ENCODE results near the gene PKD2.
A peak's percentile ranks its signal among the peaks of the same experiment; 100 is the strongest.
"Not testable (repeated sequence)": the region's sequence is repeated elsewhere in the genome, so short reads cannot be mapped to it uniquely, and the experiment has no call there.

The PKD2 gene

GRCh38 chr4:87983996-87984395, 23.4 kb upstream of the PKD2 start:
- POLR2A ChIA-PET: no interaction called here
- H3K4me3 ChIP-seq (ENCODE audit: low read depth, low read length): no peak overlapping the region
- no peak for DNase-seq (ENCODE audit: low read depth, low spot score)
- CTCF ChIA-PET: interaction anchor here (1.9 kb wide), 2 partner anchors 9 to 131 kb away, joined by 4 to 5 read pairs; partner anchors contain the start of gene SPP1
- TF ChIP-seq, protein P1, sequence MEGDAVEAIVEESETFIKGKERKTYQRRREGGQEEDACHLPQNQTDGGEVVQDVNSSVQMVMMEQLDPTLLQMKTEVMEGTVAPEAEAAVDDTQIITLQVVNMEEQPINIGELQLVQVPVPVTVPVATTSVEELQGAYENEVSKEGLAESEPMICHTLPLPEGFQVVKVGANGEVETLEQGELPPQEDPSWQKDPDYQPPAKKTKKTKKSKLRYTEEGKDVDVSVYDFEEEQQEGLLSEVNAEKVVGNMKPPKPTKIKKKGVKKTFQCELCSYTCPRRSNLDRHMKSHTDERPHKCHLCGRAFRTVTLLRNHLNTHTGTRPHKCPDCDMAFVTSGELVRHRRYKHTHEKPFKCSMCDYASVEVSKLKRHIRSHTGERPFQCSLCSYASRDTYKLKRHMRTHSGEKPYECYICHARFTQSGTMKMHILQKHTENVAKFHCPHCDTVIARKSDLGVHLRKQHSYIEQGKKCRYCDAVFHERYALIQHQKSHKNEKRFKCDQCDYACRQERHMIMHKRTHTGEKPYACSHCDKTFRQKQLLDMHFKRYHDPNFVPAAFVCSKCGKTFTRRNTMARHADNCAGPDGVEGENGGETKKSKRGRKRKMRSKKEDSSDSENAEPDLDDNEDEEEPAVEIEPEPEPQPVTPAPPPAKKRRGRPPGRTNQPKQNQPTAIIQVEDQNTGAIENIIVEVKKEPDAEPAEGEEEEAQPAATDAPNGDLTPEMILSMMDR (IDR thresholded peaks at IDR 0.05; ENCODE audit: insufficient read depth, low read length, missing control alignments): no peak

- no peak overlapping the region for H3K4me3 ChIP-seq (ENCODE audit: low read depth, low read length)
- POLR2A ChIA-PET: no interaction called here
- TF ChIP-seq, protein P1 (IDR thresholded peaks at IDR 0.05; ENCODE audit: insufficient read depth, low read length, missing control alignments): peak; percentile 85
- no peak for DNase-seq (ENCODE audit: low read depth, low spot score)
- CTCF ChIA-PET: interaction anchor here (0.7 to 2.6 kb wide), 17 partner anchors 8 to 307 kb away, joined by 3 to 46 read pairs (median 5); partner anchors contain the start of gene SPP1
These were observed 22.1 kb upstream of the PKD2 start for GRCh38 chr4:87985097-87985886.

DNA sequence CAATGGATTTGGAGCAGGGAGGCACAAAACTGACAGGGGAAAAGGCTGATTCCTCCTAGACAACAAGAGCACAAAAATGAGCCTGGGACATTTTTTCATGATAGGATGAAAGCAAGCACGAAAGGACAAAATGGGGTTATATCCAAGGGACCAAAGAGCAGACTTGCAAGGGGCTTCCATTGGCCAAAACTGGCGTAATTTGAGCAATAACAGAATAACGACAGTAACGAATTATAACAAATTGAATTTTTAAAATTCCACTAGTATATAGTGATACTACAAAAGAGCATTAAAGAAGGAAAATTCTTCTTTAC, 21.6 kb upstream of the PKD2 start:
- DNase-seq (ENCODE audit: low read depth, low spot score): no peak
- H3K4me3 ChIP-seq (ENCODE audit: low read depth, low read length): no peak overlapping the region
- TF ChIP-seq, protein P1 (IDR thresholded peaks at IDR 0.05; ENCODE audit: insufficient read depth, low read length, missing control alignments): no peak
- CTCF ChIA-PET: interaction anchor here (0.6 to 2.6 kb wide), 19 partner anchors 8 to 307 kb away, joined by 3 to 46 read pairs (median 4); partner anchors contain the start of gene SPP1
- POLR2A ChIA-PET: interaction anchor here (0.6 kb wide), 1 partner anchor 131 kb away, joined by 3 read pairs; no protein-coding TSS in a partner anchor

DNA sequence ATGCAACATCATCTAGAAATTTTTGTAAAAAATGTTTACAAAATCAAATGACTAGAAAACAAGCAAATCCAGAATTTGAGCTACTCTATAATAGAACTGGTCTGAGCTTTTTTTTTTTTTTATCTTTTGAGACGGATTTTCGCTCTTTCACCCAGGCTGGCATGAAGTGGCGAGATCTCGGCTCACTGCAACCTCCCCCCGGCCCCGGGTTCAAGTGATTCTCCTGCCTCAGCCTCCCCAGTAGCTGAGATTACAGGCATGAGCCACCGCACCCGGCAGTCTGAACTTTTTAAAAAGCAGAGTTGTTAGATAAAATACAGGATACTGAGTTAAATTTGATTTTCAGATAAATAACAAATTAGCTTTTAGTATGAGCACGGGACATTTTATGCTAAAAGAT, 20.9 kb upstream of the PKD2 start:
- no peak overlapping the region for H3K4me3 ChIP-seq (ENCODE audit: low read depth, low read length)
- ChIA-PET POLR2A (interaction anchor here (0.6 kb wide), 1 partner anchor 132 kb away, joined by 3 read pairs; no protein-coding TSS in a partner anchor), CTCF (interaction anchor here (0.6 to 2.6 kb wide), 17 partner anchors 8 to 442 kb away, joined by 3 to 46 read pairs (median 5); partner anchors contain the start of gene SPP1)
- TF ChIP-seq, protein P1 (IDR thresholded peaks at IDR 0.05; ENCODE audit: insufficient read depth, low read length, missing control alignments): no peak
- DNase-seq (ENCODE audit: low read depth, low spot score): no peak

GRCh38 chr4:87989765-87990164, 17.7 kb upstream of the PKD2 start:
- CTCF ChIA-PET: interaction anchor here (1.3 to 4.2 kb wide), 4 partner anchors 10 to 140 kb away, joined by 3 to 22 read pairs (median 6); no protein-coding TSS in a partner anchor
- no peak for DNase-seq (ENCODE audit: low read depth, low spot score)
- POLR2A ChIA-PET: no interaction called here
- TF ChIP-seq, protein P1 (IDR thresholded peaks at IDR 0.05; ENCODE audit: insufficient read depth, low read length, missing control alignments): no peak
- H3K4me3 ChIP-seq (ENCODE audit: low read depth, low read length): no peak overlapping the region

DNA sequence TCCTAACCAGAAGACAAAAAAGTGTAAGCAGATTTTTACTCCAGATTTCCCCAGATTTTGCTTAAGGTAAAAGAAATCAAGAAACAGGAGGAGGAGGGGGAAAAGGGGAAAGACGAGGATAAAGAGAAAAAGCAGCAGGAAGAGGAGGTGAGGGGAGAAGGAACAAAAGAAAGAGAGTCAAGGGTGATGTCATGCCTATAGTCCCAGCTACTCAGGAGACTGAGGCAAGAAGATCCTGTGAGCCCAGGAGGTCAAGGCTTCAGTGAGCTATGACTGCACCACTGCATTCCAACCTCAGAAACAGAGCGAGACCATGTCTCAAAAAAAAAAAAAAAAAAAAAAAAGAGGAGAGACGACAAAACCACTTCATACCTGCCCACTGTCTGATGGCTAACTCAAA, 12.0 kb upstream of the PKD2 start:
- POLR2A ChIA-PET: no interaction called here
- CTCF ChIA-PET: interaction anchor here (1.7 kb wide), 1 partner anchor 10 kb away, joined by 5 read pairs; no protein-coding TSS in a partner anchor
- no peak for DNase-seq (ENCODE audit: low read depth, low spot score)
- TF ChIP-seq, protein P1 (IDR thresholded peaks at IDR 0.05; ENCODE audit: insufficient read depth, low read length, missing control alignments): no peak
- no peak overlapping the region for H3K4me3 ChIP-seq (ENCODE audit: low read depth, low read length)

GRCh38 chr4:87999191-87999691, 8.2 kb upstream of the PKD2 start:
- POLR2A ChIA-PET; H3K4me3 ChIP-seq (ENCODE audit: low read depth, low read length); DNase-seq (ENCODE audit: low read depth, low spot score): not testable (repeated sequence)
- CTCF ChIA-PET: interaction anchor here (0.9 to 1.5 kb wide), 3 partner anchors 9 to 151 kb away, joined by 3 to 5 read pairs (median 3); no protein-coding TSS in a partner anchor

All from AG04449 (cell line).